A673 (cell line): Measurements from ENCODE around the gene ACTR5. TPM values are rescaled to one million over a fixed set of nuclear protein-coding genes. Genes with fewer than 3 reads are reported as not detected.

Source experiments
- BruUV-seq: library from RNA; stranded (reverse); fragments of 400-500 nt; replicated peaks from 2 replicates; lab custom pipeline; 2021; lab: Mats Ljungman, UMichigan
- CTCF ChIA-PET: fragments of 300-600 bp; sonication (Branson Sonifier 250); formaldehyde crosslinking; loops from one replicate; lab custom pipeline; 2022; ENCODE audit warnings: antibody characterized with exemption; lab: Charles Lee
- POLR2A ChIA-PET: fragments of 300-600 bp; sonication (Branson Sonifier 250); formaldehyde crosslinking; loops from one replicate; lab custom pipeline; 2022; ENCODE audit warnings: antibody characterized with exemption; ENCODE audit not compliant: low non-redundant PET; lab: Charles Lee
- DNase-seq: peaks from one replicate; pipeline ENCODE4 v3.0.0-alpha.2; 2015; ENCODE audit warnings: low spot score
- H3K27ac ChIP-seq: fragments of 200-600 bp; sonication (generic); 2 replicates; pipeline ENCODE4 v1.5.1; 2016; ENCODE audit warnings: mixed run types, low read depth, mild to moderate bottlenecking, mixed read lengths, antibody characterized with exemption, low read length; ENCODE audit not compliant: poor library complexity, severe bottlenecking
- H3K27me3 ChIP-seq: fragments of 200-600 bp; sonication (generic); replicated peaks from 2 replicates; pipeline ENCODE4 v1.6.1; 2017; ENCODE audit warnings: mixed run types, low read depth, mild to moderate bottlenecking, mixed read lengths, antibody characterized with exemption, low read length; ENCODE audit not compliant: insufficient read depth, poor library complexity
- H3K36me3 ChIP-seq: fragments of 200-600 bp; sonication (generic); 2 replicates; pipeline ENCODE4 v1.6.1; 2016; ENCODE audit warnings: mixed run types, mild to moderate bottlenecking, mixed read lengths, antibody characterized with exemption, low read length; ENCODE audit not compliant: insufficient read depth, poor library complexity, severe bottlenecking
- H3K4me1 ChIP-seq: fragments of 200-600 bp; sonication (generic); 2 replicates; pipeline ENCODE4 v1.6.1; 2017; ENCODE audit warnings: mixed run types, mild to moderate bottlenecking, mixed read lengths, antibody characterized with exemption, low read length; ENCODE audit not compliant: insufficient read depth, poor library complexity, severe bottlenecking
- H3K4me3 ChIP-seq: fragments of 200-600 bp; sonication (generic); 2 replicates; pipeline ENCODE4 v1.5.1; 2016; ENCODE audit warnings: low read depth, mixed run types, mild to moderate bottlenecking, mixed read lengths, low read length; ENCODE audit not compliant: poor library complexity, severe bottlenecking
- H3K9me3 ChIP-seq: fragments of 200-600 bp; sonication (generic); 2 replicates; pipeline ENCODE4 v1.6.1; 2016; ENCODE audit warnings: mixed run types, low read depth, mild to moderate bottlenecking, mixed read lengths, antibody characterized with exemption, low read length; ENCODE audit not compliant: poor library complexity, severe bottlenecking
- EZH2 ChIP-seq: fragments of 200-600 bp; sonication (generic); IDR thresholded peaks from 2 replicates; pipeline ENCODE4 v1.6.1; 2017; ENCODE audit warnings: borderline replicate concordance, low read depth, mild to moderate bottlenecking, mixed read lengths, antibody characterized with exemption, low read length; ENCODE audit not compliant: poor library complexity, severe bottlenecking
- intact Hi-C: fragments of 100-400 bp; cut with micrococcal nuclease; formaldehyde crosslinking; loops from one replicate; pipeline ENCODE4 v1.10.0; 2022; ENCODE audit not compliant: unreplicated experiment
- total RNA-seq: library from RNA; stranded (reverse); gene quantifications from 2 replicates; pipeline ENCODE4 v1.2.3, GENCODE V29; 2021
- TF ChIP-seq, protein P1 (sequence below): fragments of 300-800, 200-600 bp; sonication (generic); conservative IDR thresholded peaks from 2 replicates; pipeline ENCODE4 v1.5.1; 2017; ENCODE audit warnings: low read depth, mild to moderate bottlenecking, antibody characterized with exemption, low read length, moderate library complexity, mixed read lengths

Gene ACTR5
- total RNA-seq, 1 experiment from 2014 or later = 11.5 TPM

DNA sequence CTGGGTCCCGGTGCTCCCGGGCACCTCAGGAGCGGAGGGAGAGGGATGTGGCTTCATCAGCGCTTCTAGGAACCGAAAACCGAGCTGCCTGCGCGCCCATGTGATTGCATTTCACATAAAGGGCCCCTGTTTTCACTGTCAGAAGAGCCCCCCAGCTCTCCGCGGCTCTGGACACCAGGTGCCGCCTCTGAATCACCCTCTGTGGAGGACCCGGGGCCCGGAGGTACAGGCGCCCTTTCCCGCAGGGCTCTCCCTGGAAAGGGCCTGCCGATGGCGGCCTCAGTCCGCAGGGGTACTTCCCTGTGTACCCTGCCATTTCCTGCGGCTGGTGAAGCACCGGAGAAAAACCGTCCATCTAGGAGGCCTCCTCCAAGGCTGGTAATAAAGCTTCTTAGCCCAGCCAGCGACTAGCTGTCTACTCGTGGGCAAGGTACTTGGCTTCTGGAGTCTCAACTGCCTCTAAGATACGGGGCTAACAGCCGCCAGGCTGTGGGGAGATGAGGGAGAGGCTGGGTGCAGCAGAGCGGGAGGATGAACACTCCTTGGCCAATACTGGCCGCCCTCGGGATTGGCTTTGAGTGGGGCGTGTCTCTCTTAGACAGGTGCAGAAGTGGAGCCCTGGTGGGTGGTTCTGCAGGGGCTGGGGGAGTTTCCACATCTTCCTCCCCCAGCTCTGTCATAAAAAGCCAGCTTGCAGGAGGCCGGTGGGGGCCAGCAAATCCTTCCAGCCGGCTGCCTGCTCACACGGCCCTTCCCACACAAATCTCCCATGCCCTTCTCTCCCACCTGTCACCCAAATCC lies 58.8 kb downstream of the ACTR5 start:
- no peak overlapping the region for H3K27ac ChIP-seq
- intact Hi-C loops = no loop called here
- ChIA-PET POLR2A (no interaction called here), CTCF (no interaction called here)
- TF ChIP-seq EZH2 = no peak
- TF ChIP-seq, protein P1, sequence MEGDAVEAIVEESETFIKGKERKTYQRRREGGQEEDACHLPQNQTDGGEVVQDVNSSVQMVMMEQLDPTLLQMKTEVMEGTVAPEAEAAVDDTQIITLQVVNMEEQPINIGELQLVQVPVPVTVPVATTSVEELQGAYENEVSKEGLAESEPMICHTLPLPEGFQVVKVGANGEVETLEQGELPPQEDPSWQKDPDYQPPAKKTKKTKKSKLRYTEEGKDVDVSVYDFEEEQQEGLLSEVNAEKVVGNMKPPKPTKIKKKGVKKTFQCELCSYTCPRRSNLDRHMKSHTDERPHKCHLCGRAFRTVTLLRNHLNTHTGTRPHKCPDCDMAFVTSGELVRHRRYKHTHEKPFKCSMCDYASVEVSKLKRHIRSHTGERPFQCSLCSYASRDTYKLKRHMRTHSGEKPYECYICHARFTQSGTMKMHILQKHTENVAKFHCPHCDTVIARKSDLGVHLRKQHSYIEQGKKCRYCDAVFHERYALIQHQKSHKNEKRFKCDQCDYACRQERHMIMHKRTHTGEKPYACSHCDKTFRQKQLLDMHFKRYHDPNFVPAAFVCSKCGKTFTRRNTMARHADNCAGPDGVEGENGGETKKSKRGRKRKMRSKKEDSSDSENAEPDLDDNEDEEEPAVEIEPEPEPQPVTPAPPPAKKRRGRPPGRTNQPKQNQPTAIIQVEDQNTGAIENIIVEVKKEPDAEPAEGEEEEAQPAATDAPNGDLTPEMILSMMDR = no peak
- peaks cover 6% of the 10 kb centered on the region for H3K4me1 ChIP-seq
- no peak overlapping the region for H3K4me3 ChIP-seq
- H3K27me3 ChIP-seq = peaks cover 44% of the 10 kb centered on the region
- DNase-seq = no peak
- no peaks in the 10 kb centered on the region for H3K36me3 ChIP-seq
- no peaks in the 10 kb centered on the region for H3K9me3 ChIP-seq
- no TSS peak for BruUV-seq

DNA sequence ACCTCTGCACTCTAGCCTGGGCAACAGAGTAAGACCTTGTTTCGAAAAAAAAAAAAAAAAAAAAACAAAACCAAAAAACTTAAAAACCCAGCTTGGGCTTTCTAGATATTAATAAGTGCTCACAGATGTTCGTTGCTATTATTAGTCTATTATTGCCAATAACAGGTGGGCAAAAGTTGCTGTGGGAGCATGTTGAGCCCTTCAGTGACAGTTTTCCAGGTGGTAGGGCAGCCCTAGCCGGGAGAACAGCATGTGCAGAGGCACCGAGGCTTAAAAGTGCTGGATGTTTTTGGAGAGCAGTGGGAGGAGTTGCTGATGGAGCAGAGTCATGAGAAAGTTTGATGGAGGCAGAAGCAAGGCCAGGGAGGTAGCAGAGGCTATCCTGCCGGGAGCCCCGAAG lies 61.7 kb downstream of the ACTR5 start:
- ChIA-PET POLR2A (no interaction called here), CTCF (no interaction called here)

DNA sequence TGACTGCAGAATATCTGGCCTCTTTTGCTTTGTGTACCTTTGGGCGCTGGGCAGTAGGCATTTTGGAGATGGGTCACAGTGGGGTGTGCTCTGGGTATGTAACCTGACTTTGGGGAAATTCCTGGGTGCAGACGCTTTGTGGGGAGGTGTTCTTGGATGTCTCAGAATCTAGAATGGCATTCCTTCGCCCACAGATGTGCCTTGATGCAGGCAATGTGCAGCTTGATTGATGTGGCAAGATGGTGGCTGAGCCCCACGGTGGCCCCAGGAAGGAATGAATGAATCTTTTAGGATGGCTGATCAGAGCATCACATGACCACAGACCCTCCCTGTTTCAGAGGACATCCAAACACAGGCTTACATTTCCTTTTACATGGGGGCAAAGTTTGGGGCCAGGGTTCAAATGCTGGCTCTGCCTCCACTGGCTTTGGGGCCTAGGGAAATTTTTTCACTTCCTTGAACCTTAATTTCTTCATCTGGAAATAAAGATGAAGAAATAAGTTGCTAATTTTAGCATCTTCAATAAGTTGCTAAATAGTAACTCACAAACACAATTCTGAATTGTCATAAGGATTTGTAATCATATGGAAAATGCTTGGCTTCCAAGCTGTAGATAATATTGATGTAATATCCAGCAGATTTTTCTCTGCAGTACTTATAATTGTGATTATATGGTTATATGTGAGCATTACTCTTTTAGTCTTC lies 62.8 kb downstream of the ACTR5 start:
- no peak for DNase-seq
- Histone ChIP-seq H3K27ac (no peak overlapping the region), H3K9me3 (no peaks in the 10 kb centered on the region), H3K4me3 (no peak overlapping the region), H3K36me3 (no peaks in the 10 kb centered on the region), H3K27me3 (peaks cover 58% of the 10 kb centered on the region), H3K4me1 (peaks cover 2% of the 10 kb centered on the region)
- BruUV-seq = no TSS peak
- CTCF ChIA-PET = no interaction called here
- intact Hi-C loops = no loop called here
- POLR2A ChIA-PET = no interaction called here
- no peak for TF ChIP-seq EZH2
- TF ChIP-seq, protein P1 = no peak

More for the DNA sequence above, 61.7 kb downstream of the ACTR5 start:
- no peaks in the 10 kb centered on the region for H3K36me3 ChIP-seq
- peaks cover 6% of the 10 kb centered on the region for H3K4me1 ChIP-seq
- intact Hi-C loops = no loop called here
- no TSS peak for BruUV-seq
- peaks cover 57% of the 10 kb centered on the region for H3K27me3 ChIP-seq
- H3K27ac ChIP-seq = no peak overlapping the region
- TF ChIP-seq, protein P1 = no peak
- no peak for TF ChIP-seq EZH2
- DNase-seq = no peak
- no peak overlapping the region for H3K4me3 ChIP-seq
- H3K9me3 ChIP-seq = no peaks in the 10 kb centered on the region
